NK-92 treated with Interleukin-12 subunit alpha and Interleukin-12 subunit beta, amount 100 ng/mL, for 24 hours (cell line): ENCODE data around the gene MYO5B.

Experiments used
- DNase-seq: peaks from one replicate; lab custom pipeline; 2025; lab: John Stamatoyannopoulos, UW

The MYO5B gene

DNA sequence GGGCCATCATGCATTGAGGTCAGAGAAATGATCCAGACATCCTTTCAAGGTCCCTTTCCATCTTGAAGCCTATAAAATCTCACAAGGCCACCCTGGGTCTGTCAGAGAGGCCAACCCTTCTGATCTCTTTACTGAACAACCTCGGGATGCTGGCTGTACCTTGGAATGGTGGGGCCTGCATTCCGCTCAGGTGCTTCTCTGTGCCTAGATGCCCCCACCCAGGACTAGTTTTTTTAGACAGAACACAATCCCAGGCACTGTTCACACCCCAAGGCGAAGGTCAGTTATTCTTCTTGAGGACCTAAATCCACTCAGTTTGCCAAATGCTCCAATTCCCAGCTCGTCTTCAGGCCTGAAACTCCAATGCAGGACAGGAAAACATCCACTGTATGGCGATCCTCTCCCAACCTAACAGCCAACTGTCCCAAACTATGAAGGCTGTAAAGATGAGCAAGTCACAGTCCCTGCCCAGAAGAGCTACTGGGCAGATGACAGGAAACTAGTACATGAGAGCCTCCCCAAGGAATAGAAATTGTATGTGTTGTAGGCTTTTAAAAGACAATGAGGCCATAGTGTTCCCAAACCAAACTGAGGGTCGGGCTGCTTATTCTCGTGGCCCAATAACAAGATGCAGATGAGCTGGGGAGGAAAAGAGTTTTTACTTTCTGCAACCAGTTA, 227.2 kb downstream of the MYO5B start:
- no peak for DNase-seq

DNA sequence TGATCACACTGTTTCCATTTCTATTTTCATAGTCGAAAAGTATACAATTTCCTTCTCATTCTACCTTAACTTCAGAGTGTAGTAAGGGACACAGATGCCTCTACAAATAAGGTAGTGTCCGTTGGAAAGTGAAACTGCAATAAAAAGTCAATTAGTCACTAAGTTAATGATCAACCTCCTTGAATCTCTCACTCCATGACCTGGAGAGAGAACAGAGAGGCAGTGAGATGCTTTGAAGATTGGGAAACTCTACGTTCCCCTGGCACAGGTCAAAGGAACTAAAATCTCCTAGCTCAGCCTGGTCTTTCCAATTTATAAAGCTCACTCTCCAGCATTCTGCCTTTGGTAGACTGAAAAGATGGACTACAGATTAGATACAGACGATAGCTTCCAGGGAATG, 227.8 kb downstream of the MYO5B start:
- DNase-seq, result no peak

DNA sequence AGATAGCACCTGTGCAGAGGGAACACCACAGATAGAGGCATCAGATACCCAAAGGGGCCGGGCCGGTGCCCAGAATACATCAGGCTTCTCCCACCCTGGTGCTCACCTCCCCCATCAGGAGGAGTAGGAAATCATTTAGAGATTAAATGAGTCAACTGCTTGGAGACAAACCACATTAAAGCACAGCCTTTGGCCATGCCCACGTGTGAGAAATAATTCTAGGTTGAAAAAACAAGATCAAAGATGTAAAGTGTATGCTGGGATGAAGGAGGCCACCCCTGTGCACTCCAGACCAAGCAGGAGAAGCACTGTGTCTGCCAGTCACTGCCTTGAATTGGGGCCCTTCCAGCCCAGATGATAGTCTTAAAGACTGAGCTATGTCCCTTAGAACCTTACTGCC, 228.9 kb downstream of the MYO5B start:
- no peak for DNase-seq

DNA sequence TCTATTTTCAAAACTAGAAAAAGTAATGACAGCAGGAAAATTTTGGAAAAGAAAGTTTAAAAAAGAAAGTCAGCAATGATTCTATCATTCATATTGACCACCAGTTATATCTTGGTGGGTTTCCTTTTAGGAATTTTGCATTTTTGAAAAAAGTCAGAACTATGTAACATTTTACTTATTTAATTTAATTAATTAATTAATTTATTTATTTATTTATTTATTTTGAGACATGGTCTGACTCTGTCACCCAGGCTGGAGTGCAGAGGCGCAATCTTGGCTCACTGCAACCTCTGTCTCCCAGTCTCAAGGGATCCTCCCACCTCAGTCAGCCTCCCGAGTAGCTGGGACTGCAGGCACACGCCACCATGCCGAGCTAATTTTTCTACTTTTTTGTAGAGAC, 231.7 kb downstream of the MYO5B start:
- no peak for DNase-seq

DNA sequence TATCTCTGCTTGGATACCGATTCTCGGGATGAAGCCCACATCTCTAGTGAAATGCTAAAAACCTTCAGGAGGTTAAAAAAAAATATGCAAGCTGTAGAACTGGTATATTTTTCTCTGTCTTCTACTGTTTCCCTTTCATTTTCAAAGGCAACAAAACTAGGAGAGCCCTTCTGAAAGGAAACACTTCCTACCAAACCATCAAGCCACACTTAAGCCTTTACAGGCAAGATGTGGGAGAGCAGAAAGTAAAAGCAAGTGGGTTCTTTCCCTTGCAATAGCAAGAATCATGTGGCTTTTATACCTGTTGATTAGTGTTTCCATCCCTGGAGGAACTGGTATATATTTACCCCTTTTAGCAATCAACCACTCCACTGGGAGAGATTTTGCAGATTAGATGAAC, 233.7 kb downstream of the MYO5B start:
- DNase-seq, result no peak

DNA sequence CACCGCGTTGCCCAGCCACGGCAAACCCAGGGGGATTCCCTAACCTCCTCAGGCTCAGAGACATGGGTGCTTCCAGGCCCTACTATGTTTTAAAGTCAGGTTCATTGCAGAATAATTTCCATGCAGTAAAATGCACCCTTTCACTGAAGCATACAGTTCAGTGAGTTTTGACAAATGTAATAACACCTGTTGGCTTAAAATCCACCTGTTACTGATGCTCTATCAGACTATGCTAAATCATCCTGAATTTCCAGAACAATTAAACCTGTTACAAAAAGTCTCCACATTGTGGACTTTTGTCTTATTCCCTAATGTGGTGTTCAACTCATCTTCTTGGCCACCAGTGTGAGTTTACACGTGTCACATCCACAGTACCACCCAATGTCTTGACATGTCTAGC, 234.6 kb downstream of the MYO5B start:
- no peak for DNase-seq

DNA sequence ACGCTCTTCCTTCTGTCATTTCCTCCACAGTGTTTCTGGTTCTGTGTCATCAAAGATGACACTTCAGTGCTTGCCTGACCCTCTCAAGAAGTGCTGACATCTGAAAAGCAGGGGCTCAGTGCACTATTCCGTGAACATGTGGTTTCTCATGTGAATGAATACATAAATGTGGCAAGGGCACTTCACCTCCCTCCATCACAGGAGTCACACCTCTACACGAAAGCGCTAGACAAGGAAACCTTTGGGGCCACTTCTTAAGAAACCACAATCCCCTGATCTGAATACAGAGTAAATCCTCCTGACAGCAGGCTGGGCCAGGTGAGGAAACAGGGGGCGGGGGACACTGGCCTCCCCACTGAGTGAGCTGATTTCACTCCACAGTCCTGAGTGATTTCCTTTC, 235.8 kb downstream of the MYO5B start:
- DNase-seq, result peak; percentile 64

DNA sequence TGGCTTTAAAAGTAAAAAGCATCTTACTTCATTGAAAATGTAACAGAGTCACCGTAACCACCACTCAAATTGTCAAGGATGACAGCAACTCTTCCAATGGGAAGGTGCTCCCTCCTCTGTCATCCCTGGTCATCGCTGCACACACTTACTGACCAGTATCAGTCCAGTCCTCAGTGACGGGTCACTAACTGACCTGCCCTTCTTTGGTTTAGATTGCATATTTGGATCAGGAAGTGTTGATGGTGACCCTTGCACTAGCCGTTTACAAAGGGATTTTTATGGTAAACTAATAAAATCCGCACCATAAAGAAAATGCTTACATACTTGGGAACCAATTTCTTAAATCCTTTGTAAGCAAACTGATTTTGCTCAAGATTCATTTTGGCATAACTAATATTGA, 239.7 kb downstream of the MYO5B start:
- DNase-seq, result no peak

DNA sequence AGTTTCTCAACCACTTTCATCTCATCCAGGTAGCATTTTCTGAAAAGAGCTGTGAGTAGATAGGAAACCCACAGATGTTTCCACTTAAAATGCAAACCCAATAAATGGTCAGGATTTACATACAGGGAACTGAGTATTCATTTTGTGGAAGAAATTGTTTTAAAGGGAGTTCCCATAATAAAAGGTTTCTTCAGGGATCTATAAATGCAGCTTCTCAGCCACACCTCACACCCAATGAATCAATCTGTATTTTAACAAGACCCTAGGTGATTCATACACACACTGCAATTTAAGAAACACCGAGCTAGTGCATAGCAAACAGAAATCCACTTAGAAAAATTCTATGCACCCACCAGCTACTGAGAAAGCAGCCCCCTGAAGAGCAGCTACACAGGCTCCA, 241.6 kb downstream of the MYO5B start:
- no peak for DNase-seq

DNA sequence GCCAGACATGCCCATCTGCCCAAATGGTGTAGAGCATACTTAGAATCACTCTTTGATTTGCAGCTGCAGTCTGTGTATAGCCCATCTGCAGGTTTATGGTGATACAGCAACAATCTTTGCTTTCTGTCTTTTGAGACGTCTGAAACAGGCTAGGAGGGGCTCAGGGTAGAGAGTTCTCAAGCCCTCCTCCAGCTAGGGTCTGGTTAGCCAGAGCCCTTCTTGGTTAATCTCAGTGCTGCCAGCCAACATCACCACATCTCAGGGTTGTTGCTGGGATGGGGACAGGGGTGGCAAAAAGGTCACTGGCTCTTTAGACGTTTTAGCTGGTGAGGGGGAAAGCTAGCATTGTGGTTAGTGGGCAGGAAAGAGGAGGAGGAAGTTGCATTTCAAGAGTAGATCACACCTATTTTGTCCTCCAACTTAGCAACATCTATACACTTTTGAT, 245.0 kb downstream of the MYO5B start:
- peak; percentile 66 for DNase-seq

DNA sequence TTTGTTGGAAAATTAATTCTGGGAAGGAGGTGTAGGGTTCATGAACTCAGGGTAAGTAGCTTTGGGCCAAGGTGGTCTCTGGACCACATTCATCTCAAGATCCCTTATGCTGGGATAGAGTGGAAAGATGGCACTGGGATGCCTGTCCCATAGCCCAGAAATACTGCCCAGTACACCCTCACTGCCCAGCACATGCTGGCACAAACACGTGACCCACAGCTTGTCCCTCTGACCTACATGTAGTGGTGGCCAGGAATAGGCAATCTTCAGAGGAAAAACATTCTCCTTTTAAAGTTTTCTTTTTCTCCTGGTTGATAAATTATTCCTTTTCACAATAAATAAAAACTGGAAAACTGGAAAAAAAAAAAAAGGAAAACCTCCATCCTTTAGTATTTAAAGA, 246.0 kb downstream of the MYO5B start:
- no peak for DNase-seq

DNA sequence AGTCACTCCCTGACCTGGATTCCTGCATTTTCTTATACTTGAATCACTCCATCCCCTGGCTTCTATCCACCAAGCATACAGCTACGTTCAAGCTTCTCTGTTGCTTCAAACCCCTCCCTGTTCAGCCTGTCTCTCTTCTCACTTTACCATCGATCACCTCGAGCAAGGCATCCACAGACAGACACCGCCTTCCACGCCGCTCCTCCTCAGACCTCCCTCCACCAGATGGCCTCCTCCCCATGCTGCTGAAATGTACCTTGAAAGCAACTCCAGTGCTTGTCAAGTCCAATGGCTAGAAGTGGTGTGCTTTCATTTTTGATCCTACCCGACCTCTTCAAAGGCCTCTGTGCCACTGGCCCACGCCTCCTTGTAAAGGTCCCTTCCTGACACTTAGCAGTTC, 250.3 kb downstream of the MYO5B start:
- no peak for DNase-seq

DNA sequence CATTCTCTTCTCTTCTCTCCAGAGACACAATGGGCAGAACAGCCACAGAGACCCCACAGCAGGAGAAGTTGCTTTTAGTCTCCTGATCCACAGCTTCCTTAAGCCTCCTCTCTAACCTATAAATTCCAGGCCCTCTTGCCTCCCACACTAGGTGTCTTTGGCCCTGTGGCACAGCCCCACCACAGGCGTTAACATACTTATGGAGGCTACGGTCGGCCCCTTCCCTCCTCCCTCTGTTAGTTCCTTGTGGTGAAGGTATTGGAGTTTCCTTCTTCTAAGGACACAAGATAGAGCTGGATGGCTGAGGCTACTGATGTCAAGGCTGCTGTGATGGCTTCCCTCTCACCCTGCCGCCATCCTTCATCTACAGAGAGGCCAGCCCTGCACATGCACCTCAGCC, 258.1 kb downstream of the MYO5B start:
- no peak for DNase-seq

DNA sequence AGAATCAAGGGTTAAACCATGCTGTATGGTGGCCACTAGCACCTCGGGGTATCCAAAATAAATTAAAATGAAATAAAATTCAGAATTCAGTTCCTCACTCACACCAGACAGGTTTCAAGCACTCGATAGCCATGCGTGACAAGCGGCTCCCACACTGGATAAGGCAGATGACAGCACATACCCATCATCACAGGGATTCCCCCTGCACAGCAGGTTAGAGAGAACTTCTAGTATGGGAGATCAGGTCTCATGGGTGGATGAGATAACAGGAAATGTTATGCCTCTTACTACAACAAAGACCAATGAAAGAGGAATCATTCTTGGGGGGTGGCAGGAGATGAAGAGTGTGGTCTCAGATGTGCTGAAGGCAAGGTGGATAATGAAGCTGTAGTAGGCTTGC, 259.7 kb downstream of the MYO5B start:
- no peak for DNase-seq

DNA sequence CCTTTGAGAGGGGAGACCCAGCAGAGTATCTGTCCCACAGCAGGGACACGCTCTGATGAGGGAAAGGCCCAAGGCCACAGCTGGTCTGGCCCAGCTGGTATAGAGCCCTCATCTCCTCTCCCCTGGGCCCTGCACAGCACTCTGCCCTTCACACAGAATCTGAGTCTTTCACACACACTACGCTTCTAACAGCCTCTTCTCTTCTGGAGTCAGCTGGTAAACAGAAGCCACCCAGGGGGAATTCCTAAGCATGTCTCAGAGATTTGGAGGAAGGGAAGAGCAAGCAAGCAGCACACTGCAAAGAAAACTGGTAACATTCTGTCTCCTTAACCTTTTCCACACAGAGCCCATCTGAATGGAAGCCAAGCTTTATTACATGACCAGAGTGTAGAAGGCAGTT, 260.5 kb downstream of the MYO5B start:
- DNase-seq, result no peak

DNA sequence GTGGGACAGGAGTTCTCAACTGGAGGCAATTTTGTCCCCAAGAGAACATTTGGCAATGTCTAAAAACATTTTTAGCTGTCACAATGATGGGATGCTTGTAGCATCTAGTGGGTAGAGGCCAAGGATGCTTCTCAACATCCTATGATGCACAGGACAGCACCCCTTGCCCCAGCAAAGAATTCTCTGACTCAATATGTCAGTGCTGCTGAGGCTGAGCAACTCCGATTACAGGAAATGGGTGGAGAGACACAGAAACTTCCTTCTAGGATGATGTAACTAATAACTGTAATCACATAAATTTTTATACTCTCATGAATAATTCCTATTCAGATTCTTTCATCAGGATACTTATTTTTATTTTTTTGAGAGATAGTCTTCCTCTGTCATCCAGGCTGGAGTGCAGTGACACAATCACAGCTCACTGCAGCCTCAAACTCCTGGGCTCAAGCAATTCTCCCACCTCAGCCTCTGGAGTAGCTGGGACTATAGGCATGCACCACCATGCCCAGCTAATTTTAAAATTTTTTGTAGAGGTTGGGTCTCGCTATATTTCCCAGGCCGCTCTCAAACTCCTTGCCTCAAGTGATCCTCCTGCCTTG, 261.3 kb downstream of the MYO5B start:
- DNase-seq, result no peak

DNA sequence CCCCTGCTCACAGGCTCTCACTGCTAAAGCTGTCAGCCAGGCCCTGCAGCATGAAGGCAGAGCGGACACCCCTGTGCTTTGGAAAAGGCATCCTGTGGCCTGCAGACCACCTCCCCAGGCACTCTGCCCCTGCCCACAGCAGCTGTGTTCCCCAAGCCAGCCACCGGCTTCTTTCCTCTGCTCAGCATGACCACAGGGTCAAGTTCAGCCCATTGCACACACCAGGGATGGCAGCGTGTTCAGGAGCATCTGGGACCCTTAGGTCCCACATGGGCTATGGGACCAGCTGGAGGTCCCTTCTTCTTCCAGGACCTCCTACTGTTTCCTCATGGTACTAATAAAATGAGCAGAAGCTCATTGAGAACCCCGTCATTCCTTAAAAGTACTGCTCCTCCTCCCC, 263.2 kb downstream of the MYO5B start:
- no peak for DNase-seq

DNA sequence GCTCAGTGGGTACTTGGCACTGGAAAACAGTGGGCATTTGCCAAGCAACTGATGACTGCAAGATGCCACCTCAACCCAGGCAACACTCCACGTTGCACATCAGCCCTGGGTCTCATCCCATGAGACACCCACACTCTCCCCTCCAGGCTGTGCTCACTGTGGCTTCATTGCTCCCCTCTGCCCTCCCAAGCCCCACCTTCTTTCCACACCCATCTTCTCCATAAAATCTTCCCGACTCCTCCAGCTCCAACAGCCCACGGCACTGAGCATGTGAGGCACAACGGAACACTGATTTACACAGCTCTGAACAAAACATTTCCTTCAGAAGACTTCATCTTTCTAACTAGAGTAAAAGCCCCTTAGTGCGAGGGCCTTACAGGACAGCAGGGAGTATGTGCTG, 263.8 kb downstream of the MYO5B start:
- DNase-seq, result no peak

DNA sequence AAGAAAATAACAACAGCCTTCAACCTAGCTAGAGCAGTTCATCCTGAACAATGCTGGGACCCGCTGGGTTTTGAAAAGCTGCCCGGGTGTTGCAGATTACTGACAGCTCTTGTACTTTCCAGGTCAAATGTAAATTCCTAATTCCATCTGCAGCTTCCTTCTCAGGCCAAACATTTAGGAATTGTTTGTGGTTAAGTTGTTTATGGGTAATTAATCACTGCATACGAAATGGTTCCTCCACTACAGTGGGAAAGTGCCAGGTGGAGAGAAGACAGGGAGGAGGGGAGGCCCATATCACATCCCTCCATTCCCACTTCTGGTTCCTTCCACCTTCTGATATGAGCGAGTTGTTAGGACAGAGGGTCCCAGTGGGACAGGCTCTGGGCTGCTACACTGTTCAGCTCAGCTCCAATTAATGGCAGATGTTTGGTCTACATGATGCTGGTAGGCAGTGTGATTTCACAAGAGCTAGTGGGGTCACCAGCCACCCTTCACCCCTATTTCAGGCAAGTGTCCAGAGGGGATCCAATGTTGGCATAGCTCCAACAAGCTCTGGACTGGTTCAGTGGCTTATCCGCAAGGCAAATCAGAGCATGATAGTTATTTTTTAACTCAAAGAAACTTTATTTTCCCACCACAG, 268.7 kb downstream of the MYO5B start:
- no peak for DNase-seq

DNA sequence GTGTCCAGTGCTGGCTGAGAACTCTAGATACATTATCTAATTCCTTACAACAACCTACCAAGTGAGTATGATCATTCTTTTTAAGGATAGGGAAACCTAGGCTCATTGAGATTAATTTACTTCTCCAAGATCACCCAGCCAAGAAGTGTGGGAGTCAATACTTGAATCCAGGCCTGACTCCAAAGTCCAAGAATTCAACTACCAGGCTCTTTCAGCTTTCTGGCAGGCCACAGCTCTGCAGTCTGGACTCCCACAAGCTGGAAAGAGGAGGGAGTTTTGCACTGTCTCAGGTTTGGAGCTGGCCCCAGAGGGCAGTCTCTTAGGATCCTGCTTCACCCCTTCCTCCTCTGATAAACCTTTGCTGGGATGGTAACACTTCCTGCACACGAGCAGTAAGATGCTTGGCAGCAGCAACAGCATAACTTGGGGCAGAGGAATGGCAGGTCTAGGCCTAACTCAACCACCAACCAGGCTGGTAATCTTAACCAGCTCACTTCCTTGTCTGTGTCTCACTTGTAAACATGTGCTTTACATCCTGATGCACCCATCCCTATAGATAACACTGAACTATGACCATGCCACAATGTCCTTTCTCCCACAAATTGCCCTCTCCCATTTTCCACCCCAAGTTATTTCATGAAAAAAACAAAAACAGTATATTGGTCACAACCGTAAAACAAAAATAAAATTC, 270.5 kb downstream of the MYO5B start:
- no peak for DNase-seq

DNA sequence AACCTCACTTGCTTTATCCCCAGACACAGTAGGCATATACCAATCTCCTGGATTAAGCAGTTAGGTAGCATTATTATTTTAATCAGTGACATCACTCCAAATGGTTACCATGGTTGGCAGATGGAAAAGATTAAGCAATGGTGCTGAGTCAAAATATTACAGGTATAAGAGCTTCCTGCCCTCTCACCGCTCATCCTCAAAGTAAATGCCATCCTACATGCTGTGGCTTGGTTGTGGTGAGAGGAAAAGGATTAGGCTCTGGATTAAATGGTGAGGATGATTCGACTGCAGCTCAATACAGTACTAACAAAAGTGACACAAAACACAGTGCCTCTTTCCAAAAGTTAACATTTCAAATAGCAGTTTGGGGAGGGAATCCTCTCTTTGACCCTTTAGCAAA, 272.7 kb downstream of the MYO5B start:
- DNase-seq, result no peak

DNA sequence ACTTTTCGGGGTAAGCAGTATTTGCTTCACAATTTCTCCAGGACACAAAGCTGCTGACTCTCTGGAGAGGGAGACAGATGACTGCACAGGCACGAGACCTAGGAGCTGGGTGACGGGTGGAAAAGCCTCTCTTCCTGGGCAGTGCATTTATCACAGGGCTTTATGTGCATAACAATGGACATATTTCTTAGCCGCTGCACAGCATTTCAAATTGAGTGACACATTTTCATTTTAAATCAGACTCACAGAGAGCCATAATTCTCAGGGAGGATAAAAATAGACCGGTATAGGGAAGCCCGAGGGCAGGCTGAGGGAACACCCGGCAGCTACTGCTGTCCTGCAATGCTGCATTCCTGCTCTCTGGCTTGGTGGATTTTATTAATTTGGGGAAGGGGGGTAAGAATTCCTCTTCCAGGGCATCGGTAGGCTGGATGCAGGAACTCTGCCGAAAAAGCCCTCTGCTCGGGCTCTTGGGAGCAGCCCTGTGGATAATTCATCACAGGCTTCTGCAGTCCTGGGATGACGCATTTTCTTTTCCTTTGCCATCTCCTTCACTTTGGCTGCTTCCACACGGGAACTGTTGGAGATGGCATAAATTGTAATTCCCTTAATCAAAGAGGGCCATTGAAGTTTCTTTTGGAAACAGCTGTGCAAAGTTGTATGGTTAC, 273.5 kb downstream of the MYO5B start:
- DNase-seq, result no peak

DNA sequence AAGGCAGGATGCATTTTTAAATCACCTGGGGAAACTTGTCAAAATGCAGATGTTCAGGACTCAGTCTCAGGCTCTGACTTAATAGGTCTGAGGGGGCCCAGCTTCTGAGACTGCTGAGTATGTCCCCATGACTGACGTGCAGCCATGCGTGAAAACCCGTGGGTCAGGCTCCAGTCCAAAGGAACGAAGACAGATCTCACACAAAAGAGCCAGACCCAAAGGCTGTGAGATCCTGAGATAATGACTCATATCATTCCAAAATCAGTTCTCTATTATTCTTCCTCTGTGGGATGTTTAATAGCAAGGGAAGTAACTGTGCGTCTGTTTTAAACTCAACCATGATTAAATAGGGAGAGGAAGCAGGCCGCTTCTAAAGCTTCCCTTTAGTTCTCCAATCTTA, 274.2 kb downstream of the MYO5B start:
- no peak for DNase-seq
